HepG2 (cell line): ENCODE results near the gene CBLC. TPM values are rescaled to one million over a fixed set of nuclear protein-coding genes. Genes with fewer than 3 reads are reported as not detected.

ENCODE experiments used
- AHR ChIP-seq: IDR thresholded peaks from 2 replicates; pipeline ENCODE4 v1.6.1; 2018; ENCODE audit warnings: missing genetic modification reagents, missing compliant biosample characterization
- ARNT2 ChIP-seq: sonication (generic); formaldehyde crosslinking; IDR thresholded peaks from 2 replicates; pipeline ENCODE4 v1.8.0; 2022; ENCODE audit warnings: mild to moderate bottlenecking, low read depth, missing genetic modification reagents, moderate library complexity
- ATM ChIP-seq: fragments of 450-650 bp; IDR thresholded peaks from 2 replicates; pipeline ENCODE4 v1.7.1; 2017; ENCODE audit warnings: mild to moderate bottlenecking, borderline replicate concordance
- BRD4 ChIP-seq: sonication (generic); formaldehyde crosslinking; IDR thresholded peaks from 2 replicates; pipeline ENCODE4 v1.4.0; 2020; ENCODE audit warnings: missing genetic modification reagents
- DMTF1 ChIP-seq: sonication (generic); formaldehyde crosslinking; IDR thresholded peaks from 2 replicates; pipeline ENCODE4 v1.4.0; 2020; ENCODE audit warnings: mild to moderate bottlenecking, missing genetic modification reagents
- E2F5 ChIP-seq: sonication (generic); formaldehyde crosslinking; conservative IDR thresholded peaks from 2 replicates; pipeline ENCODE4 v1.4.0; 2020; ENCODE audit warnings: missing genetic modification reagents
- GPBP1L1 ChIP-seq: sonication (generic); formaldehyde crosslinking; IDR thresholded peaks from 2 replicates; pipeline ENCODE4 v1.5.0; 2020; ENCODE audit warnings: mild to moderate bottlenecking, missing genetic modification reagents
- HDAC2 ChIP-seq: sonication (generic); formaldehyde crosslinking; IDR thresholded peaks from 2 replicates; pipeline ENCODE4 v1.4.0; 2020; ENCODE audit warnings: missing genetic modification reagents
- IRF2 ChIP-seq: IDR thresholded peaks from 2 replicates; pipeline ENCODE4 v1.6.1; 2018; ENCODE audit warnings: missing genetic modification reagents, missing compliant biosample characterization
- MAFK ChIP-seq, 2 experiments: IDR thresholded peaks in 1 of 2; conservative IDR thresholded peaks in 1 of 2; 2 replicates each; pipeline ENCODE4 v1.6.1; 2011; ENCODE audit warnings: improper control_type of control experiment in 2 of 2, low read length in 2 of 2
- MLLT10 ChIP-seq: sonication (generic); formaldehyde crosslinking; IDR thresholded peaks from 2 replicates; pipeline ENCODE4 v1.4.0; 2020; ENCODE audit warnings: missing genetic modification reagents
- MXD3 ChIP-seq: IDR thresholded peaks from 2 replicates; pipeline ENCODE4 v1.6.1; 2016; ENCODE audit warnings: mild to moderate bottlenecking, missing biosample characterization, missing genetic modification reagents
- PCBP1 ChIP-seq: fragments of 200-400 bp; formaldehyde crosslinking; IDR thresholded peaks from 2 replicates; pipeline ENCODE4 v1.6.1; 2017; ENCODE audit warnings: mild to moderate bottlenecking, low read depth, low read length, borderline replicate concordance
- PHF8 ChIP-seq: sonication (generic); formaldehyde crosslinking; IDR thresholded peaks from 2 replicates; pipeline ENCODE4 v1.5.0; 2020; ENCODE audit warnings: missing genetic modification reagents
- RCOR2 ChIP-seq: IDR thresholded peaks from 2 replicates; pipeline ENCODE4 v1.6.1; 2016; ENCODE audit warnings: missing biosample characterization, missing genetic modification reagents
- RXRA ChIP-seq: sonication (generic); formaldehyde crosslinking; IDR thresholded peaks from 2 replicates; pipeline ENCODE4 v1.5.1; 2020; ENCODE audit warnings: missing genetic modification reagents
- SOX5 ChIP-seq: IDR thresholded peaks from 2 replicates; pipeline ENCODE4 v1.6.1; 2016; ENCODE audit warnings: borderline replicate concordance
- ZBED4 ChIP-seq: sonication (generic); formaldehyde crosslinking; IDR thresholded peaks from 2 replicates; pipeline ENCODE4 v1.4.0; 2020; ENCODE audit warnings: missing genetic modification reagents, borderline replicate concordance
- ZIK1 ChIP-seq: sonication (generic); formaldehyde crosslinking; IDR thresholded peaks from 2 replicates; pipeline ENCODE4 v1.5.0; 2020; ENCODE audit warnings: mild to moderate bottlenecking, low read depth, missing genetic modification reagents, borderline replicate concordance
- ZNF124 ChIP-seq: sonication (generic); formaldehyde crosslinking; IDR thresholded peaks from 2 replicates; pipeline ENCODE4 v1.4.0; 2020; ENCODE audit warnings: missing genetic modification reagents
- ZNF17 ChIP-seq: sonication (generic); formaldehyde crosslinking; IDR thresholded peaks from 2 replicates; pipeline ENCODE4 v1.5.0; 2020; ENCODE audit warnings: mild to moderate bottlenecking, missing genetic modification reagents
- ZNF207 ChIP-seq: fragments of 450-650 bp; IDR thresholded peaks from 2 replicates; pipeline ENCODE4 v1.6.1; 2016; ENCODE audit warnings: antibody characterized with exemption, borderline replicate concordance
- ZNF780A ChIP-seq: sonication (generic); formaldehyde crosslinking; IDR thresholded peaks from 2 replicates; pipeline ENCODE4 v1.8.0; 2022; ENCODE audit warnings: mild to moderate bottlenecking, missing genetic modification reagents, moderate library complexity
- ZNF83 ChIP-seq: sonication (generic); formaldehyde crosslinking; IDR thresholded peaks from 2 replicates; pipeline ENCODE4 v1.4.0; 2020; ENCODE audit warnings: missing genetic modification reagents, mild to moderate bottlenecking, borderline replicate concordance
- polyA plus RNA-seq, 8 experiments: library from polyadenylated mRNA; depleted of rRNA in 3 of 8; stranded (reverse) in 7 of 8; unstranded in 1 of 8; fragments of >200 nt; fragmentation: Illumina TruSeq in 4 of 8; extraction: Trizol in 4 of 8; gene quantifications; 2 replicates each; pipeline versions ENCODE4 v1.2.1 to v1.2.3, GENCODE V29; 2011 to 2016; ENCODE audit warnings: low read depth in 4 of 8, missing spikeins in 1 of 8, mixed read lengths in 1 of 8; ENCODE audit not compliant: insufficient read depth in 1 of 8
- total RNA-seq, 5 experiments: library from RNA; depleted of rRNA; stranded (reverse); fragments of >200 nt; fragmentation: Illumina TruSeq; extraction: Trizol; gene quantifications; 2 replicates each; pipeline ENCODE4 v1.2.3, GENCODE V29; 2016; ENCODE audit warnings: low read depth in 1 of 5

The CBLC gene
- total and polyA plus RNA-seq, 2 of the 13 experiments (the other 11 are each of a cell fraction or from before 2014, with no cell fraction given) = 1.8 to 2.6 TPM

DNA sequence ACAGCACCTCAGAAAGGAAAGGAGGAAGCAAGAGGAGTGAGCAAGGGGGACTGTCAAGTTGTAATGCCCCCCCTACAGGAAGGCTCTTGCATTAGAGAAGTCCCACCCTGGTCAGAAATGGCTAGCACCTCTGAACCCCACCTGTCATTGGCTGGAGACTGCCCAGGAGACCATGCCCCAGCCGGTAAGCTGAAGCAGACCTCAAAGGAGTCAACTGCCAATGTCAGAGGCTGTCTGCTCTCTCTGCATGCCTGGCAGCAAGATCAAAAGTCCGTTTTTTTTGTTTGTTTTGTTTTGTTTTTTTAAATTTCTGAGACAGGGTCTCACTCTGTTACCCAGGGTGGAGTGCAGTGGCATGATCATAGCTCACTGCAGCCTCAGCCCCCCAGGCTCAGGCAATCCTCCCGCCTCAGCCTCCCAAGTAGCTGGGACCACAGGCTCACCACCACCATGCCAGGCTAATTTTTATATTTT, 37.3 kb upstream of the CBLC start (continued):
- TF ChIP-seq MLLT10 (CRISPR knock-in tag) (no peak), ARNT2 (no peak), RCOR2 (CRISPR knock-in tag) (peak; percentile 67; the same call in 1 of the 2 replicates), PHF8 (no peak), DMTF1 (CRISPR knock-in tag) (no peak), ZNF17 (CRISPR knock-in tag) (no peak), MAFK (conservative IDR thresholded peaks at IDR 0.05 in 1 of 2, IDR thresholded peaks at IDR 0.05 in 1 of 2; ENCODE audit: low read length in 2 of 2) (no peak), ZIK1 (no peak), PCBP1 (no peak), SOX5 (CRISPR knock-in tag) (peak; percentile 38; the same call in 1 of the 2 replicates), ZNF124 (CRISPR knock-in tag) (0 out of 2 replicates have a peak, but pooled peaks have one; percentile 28), ZNF207 (no peak), BRD4 (CRISPR knock-in tag) (no peak), AHR (CRISPR knock-in tag) (no peak), ZNF780A (CRISPR knock-in tag) (no peak), ATM (no peak), IRF2 (no peak), HDAC2 (CRISPR knock-in tag) (peak; percentile 56), E2F5 (CRISPR knock-in tag) (no peak), ZBED4 (CRISPR knock-in tag) (no peak), ZNF83 (CRISPR knock-in tag) (no peak), RXRA (peak; percentile 54; the same call in 1 of the 2 replicates), MXD3 (no peak), GPBP1L1 (CRISPR knock-in tag) (no peak)
